Activated naive CD4-positive, alpha-beta T cell treated with anti-CD3 and anti-CD28 coated beads, Interleukin-2, amount 10 ng/mL, durations not matched to agents 7 days and 5 days (primary cell): Measurements from ENCODE around the gene ASZ1.

Source experiments
- CTCF ChIA-PET: fragments of 350-600 bp; sonication (Branson Sonifier 250); formaldehyde crosslinking; loops from one replicate; lab custom pipeline; 2021; ENCODE audit warnings: antibody characterized with exemption; lab: Charles Lee
- DNase-seq: peaks from one replicate; pipeline ENCODE4 v3.0.0-alpha.2; 2020
- H3K27ac Mint-ChIP-seq: one replicate; pipeline ENCODE4 v1.8.0; 2021; ENCODE audit warnings: mild to moderate bottlenecking, moderate library complexity, mixed read lengths
- H3K27me3 Mint-ChIP-seq: one replicate; pipeline ENCODE4 v1.8.0; 2021; ENCODE audit warnings: mild to moderate bottlenecking, mixed read lengths
- H3K36me3 Mint-ChIP-seq: one replicate; pipeline ENCODE4 v1.8.0; 2021; ENCODE audit warnings: mixed read lengths
- H3K4me1 Mint-ChIP-seq: one replicate; pipeline ENCODE4 v1.8.0; 2021; ENCODE audit warnings: mixed read lengths
- H3K4me3 Mint-ChIP-seq: one replicate; pipeline ENCODE4 v1.8.0; 2021; ENCODE audit warnings: mild to moderate bottlenecking, moderate library complexity, mixed read lengths
- H3K9me3 Mint-ChIP-seq: one replicate; pipeline ENCODE4 v1.8.0; 2021; ENCODE audit warnings: mixed read lengths

Gene ASZ1

GRCh38 chr7:117385363-117386109 lies 41.8 kb downstream of the ASZ1 start:
- CTCF ChIA-PET, result no interaction called here
- no peaks in the 10 kb centered on the region for H3K4me1 Mint-ChIP-seq
- peaks cover 9% of the 10 kb centered on the region for H3K9me3 Mint-ChIP-seq

GRCh38 chr7:117384688-117385362 lies 42.5 kb downstream of the ASZ1 start:
- CTCF ChIA-PET, result no interaction called here
- no peaks in the 10 kb centered on the region for H3K36me3 Mint-ChIP-seq
- no peaks in the 10 kb centered on the region for H3K27me3 Mint-ChIP-seq
- H3K4me1 Mint-ChIP-seq, result no peaks in the 10 kb centered on the region
- H3K4me3 Mint-ChIP-seq, result no peak overlapping the region
- no peak overlapping the region for H3K27ac Mint-ChIP-seq
- H3K9me3 Mint-ChIP-seq, result peaks cover 9% of the 10 kb centered on the region
- DNase-seq, result no peak

More at GRCh38 chr7:117385363-117386109, 41.8 kb downstream of the ASZ1 start:
- H3K36me3 Mint-ChIP-seq, result no peaks in the 10 kb centered on the region
- no peak overlapping the region for H3K27ac Mint-ChIP-seq
- no peak for DNase-seq
- H3K4me3 Mint-ChIP-seq, result no peak overlapping the region
- H3K27me3 Mint-ChIP-seq, result no peaks in the 10 kb centered on the region

GRCh38 chr7:117383483-117384189 lies 43.7 kb downstream of the ASZ1 start:
- no peaks in the 10 kb centered on the region for H3K36me3 Mint-ChIP-seq
- CTCF ChIA-PET, result no interaction called here
- H3K27ac Mint-ChIP-seq, result no peak overlapping the region
- peaks cover 3% of the 10 kb centered on the region for H3K9me3 Mint-ChIP-seq
- H3K4me3 Mint-ChIP-seq, result no peak overlapping the region
- no peak for DNase-seq
- no peaks in the 10 kb centered on the region for H3K4me1 Mint-ChIP-seq
- H3K27me3 Mint-ChIP-seq, result no peaks in the 10 kb centered on the region

GRCh38 chr7:117383046-117383445 lies 44.2 kb downstream of the ASZ1 start:
- H3K9me3 Mint-ChIP-seq, result no peaks in the 10 kb centered on the region

GRCh38 chr7:117381362-117381761 lies 45.9 kb downstream of the ASZ1 start:
- no peak for DNase-seq
- Mint-ChIP-seq H3K4me3 (no peak overlapping the region), H3K4me1 (no peaks in the 10 kb centered on the region), H3K9me3 (no peaks in the 10 kb centered on the region), H3K36me3 (no peaks in the 10 kb centered on the region), H3K27ac (no peak overlapping the region), H3K27me3 (no peaks in the 10 kb centered on the region)
- CTCF ChIA-PET, result no interaction called here

More at GRCh38 chr7:117383046-117383445, 44.2 kb downstream of the ASZ1 start:
- CTCF ChIA-PET, result no interaction called here
- Mint-ChIP-seq H3K4me1 (no peaks in the 10 kb centered on the region), H3K27me3 (no peaks in the 10 kb centered on the region), H3K4me3 (no peak overlapping the region), H3K27ac (no peak overlapping the region), H3K36me3 (no peaks in the 10 kb centered on the region)
- DNase-seq, result no peak

- Mint-ChIP-seq H3K9me3 (no peaks in the 10 kb centered on the region), H3K27ac (no peak overlapping the region), H3K4me1 (no peaks in the 10 kb centered on the region), H3K4me3 (no peak overlapping the region), H3K27me3 (no peaks in the 10 kb centered on the region), H3K36me3 (no peaks in the 10 kb centered on the region)
- DNase-seq, result no peak
- CTCF ChIA-PET, result no interaction called here
These were observed 51.9 kb downstream of the ASZ1 start for GRCh38 chr7:117375380-117375779.

- H3K4me1 Mint-ChIP-seq, result no peaks in the 10 kb centered on the region
- CTCF ChIA-PET, result no interaction called here
- no peaks in the 10 kb centered on the region for H3K9me3 Mint-ChIP-seq
- H3K27me3 Mint-ChIP-seq, result no peaks in the 10 kb centered on the region
- H3K36me3 Mint-ChIP-seq, result no peaks in the 10 kb centered on the region
- no peak for DNase-seq
- H3K4me3 Mint-ChIP-seq, result no peak overlapping the region
- no peak overlapping the region for H3K27ac Mint-ChIP-seq
These were observed 55.2 kb downstream of the ASZ1 start for GRCh38 chr7:117372073-117372472.

GRCh38 chr7:117364339-117365080 lies 62.8 kb downstream of the ASZ1 start:
- Mint-ChIP-seq H3K27me3 (no peaks in the 10 kb centered on the region), H3K9me3 (no peaks in the 10 kb centered on the region), H3K27ac (no peak overlapping the region), H3K4me3 (no peak overlapping the region), H3K36me3 (no peaks in the 10 kb centered on the region), H3K4me1 (no peaks in the 10 kb centered on the region)
- CTCF ChIA-PET, result no interaction called here
- no peak for DNase-seq

- H3K27me3 Mint-ChIP-seq, result no peaks in the 10 kb centered on the region
- H3K4me3 Mint-ChIP-seq, result no peak overlapping the region
- H3K4me1 Mint-ChIP-seq, result no peaks in the 10 kb centered on the region
- H3K9me3 Mint-ChIP-seq, result no peaks in the 10 kb centered on the region
- CTCF ChIA-PET, result no interaction called here
- no peak overlapping the region for H3K27ac Mint-ChIP-seq
- DNase-seq, result no peak
- H3K36me3 Mint-ChIP-seq, result no peaks in the 10 kb centered on the region
These were observed 64.9 kb downstream of the ASZ1 start for GRCh38 chr7:117362294-117362888.

- Mint-ChIP-seq H3K36me3 (no peaks in the 10 kb centered on the region), H3K9me3 (no peaks in the 10 kb centered on the region), H3K27ac (no peak overlapping the region), H3K27me3 (no peaks in the 10 kb centered on the region), H3K4me3 (no peak overlapping the region), H3K4me1 (no peaks in the 10 kb centered on the region)
- no peak for DNase-seq
- CTCF ChIA-PET, result no interaction called here
These were observed 77.3 kb downstream of the ASZ1 start for GRCh38 chr7:117350027-117350426.

- Mint-ChIP-seq H3K4me3 (no peak overlapping the region), H3K27ac (no peak overlapping the region), H3K36me3 (no peaks in the 10 kb centered on the region), H3K9me3 (no peaks in the 10 kb centered on the region), H3K4me1 (no peaks in the 10 kb centered on the region), H3K27me3 (no peaks in the 10 kb centered on the region)
- CTCF ChIA-PET, result no interaction called here
- DNase-seq, result no peak
These were observed 77.7 kb downstream of the ASZ1 start for GRCh38 chr7:117349570-117349969.

- Mint-ChIP-seq H3K9me3 (no peaks in the 10 kb centered on the region), H3K4me1 (no peaks in the 10 kb centered on the region), H3K4me3 (no peak overlapping the region), H3K27me3 (no peaks in the 10 kb centered on the region), H3K36me3 (no peaks in the 10 kb centered on the region), H3K27ac (no peak overlapping the region)
- DNase-seq, result no peak
- CTCF ChIA-PET, result no interaction called here
These were observed 79.2 kb downstream of the ASZ1 start for GRCh38 chr7:117347962-117348672.

GRCh38 chr7:117347480-117347879 lies 79.8 kb downstream of the ASZ1 start:
- Mint-ChIP-seq H3K4me1 (no peaks in the 10 kb centered on the region), H3K27ac (no peak overlapping the region), H3K4me3 (no peak overlapping the region), H3K36me3 (no peaks in the 10 kb centered on the region), H3K9me3 (no peaks in the 10 kb centered on the region), H3K27me3 (no peaks in the 10 kb centered on the region)
- CTCF ChIA-PET, result no interaction called here
- DNase-seq, result no peak
